Transverse colon (tissue), 4 donors: ENCODE data around the gene ZNF638.
"Not testable (repeated sequence)": the region's sequence is repeated elsewhere in the genome, so short reads cannot be mapped to it uniquely, and the experiment has no call there.

Experiments used
- CTCF ChIP-seq, 5 experiments: fragments of 200-600 bp in 3 of 5; fragments of 450-650 bp in 2 of 5; sonication (generic) in 3 of 5; IDR thresholded peaks; 1 replicate in 2 of 5; 2 replicates in 3 of 5; pipeline ENCODE4 v1.5.1; 2016 to 2017; ENCODE audit warnings: antibody characterized with exemption in 5 of 5, inconsistent platforms in 3 of 5, mild to moderate bottlenecking in 2 of 5, moderate library complexity in 1 of 5
- POLR2AphosphoS5 ChIP-seq, 3 donors: sonication (generic); formaldehyde crosslinking; IDR thresholded peaks; one replicate each; pipeline ENCODE4 v1.6.1; 2016; ENCODE audit warnings: antibody characterized with exemption in 3 of 3

GRCh38 chr2:71445142-71445541 lies 113.6 kb downstream of the ZNF638 start:
- not testable (repeated sequence) for TF ChIP-seq CTCF, POLR2AphosphoS5 (IDR thresholded peaks at IDR 0.05)
